H1 (cell line): ENCODE results near the gene SRSF1. TPM values are rescaled to one million over a fixed set of nuclear protein-coding genes. Genes with fewer than 3 reads are reported as not detected.

Experiments used
- CTCF ChIA-PET: fragments of 300-600 bp; sonication (Branson Sonifier 250); formaldehyde crosslinking; loops from one replicate; lab custom pipeline; 2021; ENCODE audit not compliant: partially characterized antibody; lab: Charles Lee
- POLR2A ChIA-PET: fragments of 300-600 bp; sonication (Branson Sonifier 250); formaldehyde crosslinking; loops from one replicate; lab custom pipeline; 2021; ENCODE audit warnings: inconsistent platforms; ENCODE audit not compliant: partially characterized antibody; lab: Charles Lee
- DNase-seq, 2 experiments: peaks; one replicate each; pipeline versions ENCODE4 v3.0.0 to v3.0.0-alpha.2; 2010 to 2022; ENCODE audit warnings: low spot score in 2 of 2, low read depth in 1 of 2, mixed read lengths in 1 of 2
- FAIRE-seq: peaks from 2 replicates; lab custom pipeline; 2011; peaks lifted over from hg19 to GRCh38; lab: Jason Lieb, UNC
- H2AFZ ChIP-seq: 2 replicates; pipeline ENCODE4 v1.8.1; 2012; ENCODE audit warnings: low read length, inconsistent platforms
- H2AK5ac ChIP-seq: 2 replicates; pipeline ENCODE4 v1.6.1; 2013; ENCODE audit warnings: low read depth, low read length
- H2BK120ac ChIP-seq: replicated peaks from 2 replicates; pipeline ENCODE3; 2013; ENCODE audit warnings: low read depth, low read length, inconsistent platforms
- H2BK12ac ChIP-seq: 2 replicates; pipeline ENCODE4 v1.6.1; 2013; ENCODE audit warnings: low read depth, low read length
- H2BK15ac ChIP-seq: 2 replicates; pipeline ENCODE4 v1.6.1; 2013; ENCODE audit warnings: low read length
- H2BK20ac ChIP-seq: 2 replicates; pipeline ENCODE4 v1.6.1; 2013; ENCODE audit warnings: low read length
- H2BK5ac ChIP-seq: 2 replicates; pipeline ENCODE4 v1.6.1; 2013; ENCODE audit warnings: low read depth, low read length
- H3K14ac ChIP-seq: 2 replicates; pipeline ENCODE4 v1.6.1; 2013; ENCODE audit warnings: inconsistent platforms; ENCODE audit not compliant: insufficient read length
- H3K18ac ChIP-seq: 2 replicates; pipeline ENCODE4 v1.6.1; 2013; ENCODE audit warnings: low read length; ENCODE audit errors: extremely low read depth
- H3K23ac ChIP-seq: 2 replicates; pipeline ENCODE4 v1.6.1; 2013; ENCODE audit warnings: inconsistent platforms; ENCODE audit not compliant: insufficient read length
- H3K23me2 ChIP-seq: 2 replicates; pipeline ENCODE4 v1.6.1; 2013; ENCODE audit warnings: low read depth, low read length
- H3K27ac ChIP-seq: 2 replicates; pipeline ENCODE4 v1.6.1; 2011; ENCODE audit warnings: low read depth, low read length, inconsistent platforms
- H3K27me3 ChIP-seq, 4 experiments: replicated peaks in 1 of 4; 1 replicate in 1 of 4; 2 replicates in 3 of 4; pipeline versions ENCODE4 v1.6.1 to v1.8.1; 2011 to 2013; ENCODE audit warnings: low read length in 3 of 4, mild to moderate bottlenecking in 3 of 4, inconsistent platforms in 2 of 4, mixed read lengths in 2 of 4, moderate library complexity in 1 of 4; ENCODE audit not compliant: control insufficient read depth in 3 of 4, insufficient read depth in 3 of 4; ENCODE audit errors: extremely low read depth in 1 of 4
- H3K36me3 ChIP-seq, 4 experiments: 2 replicates each; pipeline versions ENCODE4 v1.6.1 to v1.8.1; 2011 to 2013; ENCODE audit warnings: mild to moderate bottlenecking in 4 of 4, low read length in 3 of 4, moderate library complexity in 2 of 4, control low read depth in 1 of 4, inconsistent platforms in 1 of 4; ENCODE audit not compliant: insufficient read depth in 4 of 4, control insufficient read depth in 2 of 4
- H3K4ac ChIP-seq: replicated peaks from 2 replicates; pipeline ENCODE3; 2013; ENCODE audit warnings: low read length, low read depth, mixed read lengths, inconsistent platforms; ENCODE audit not compliant: insufficient read length
- H3K4me1 ChIP-seq, 4 experiments: replicated peaks in 1 of 4; 1 replicate in 1 of 4; 2 replicates in 3 of 4; pipeline versions ENCODE4 v1.6.1 to v1.8.1; 2011 to 2013; ENCODE audit warnings: low read length in 3 of 4, inconsistent platforms in 2 of 4, mixed read lengths in 1 of 4; ENCODE audit not compliant: insufficient read depth in 4 of 4, control insufficient read depth in 3 of 4
- H3K4me2 ChIP-seq, 2 experiments: 2 replicates each; pipeline versions ENCODE4 v1.6.1 to v1.8.1; 2011 to 2013; ENCODE audit warnings: low read depth in 2 of 2, low read length in 2 of 2, control low read depth in 1 of 2, inconsistent platforms in 1 of 2, mild to moderate bottlenecking in 1 of 2; ENCODE audit not compliant: insufficient read depth in 1 of 2
- H3K4me3 ChIP-seq, 4 experiments: fragments of 200-600, 300-600 bp in 1 of 4; sonication (generic), shearing (Covaris generic), sonication (Bioruptor Twin) in 1 of 4; 2 replicates each; pipeline versions ENCODE4 v1.5.1 to v1.8.1; 2011 to 2016; ENCODE audit warnings: low read length in 4 of 4, low read depth in 3 of 4, control low read depth in 2 of 4, inconsistent platforms in 2 of 4, mild to moderate bottlenecking in 2 of 4, mixed read lengths in 1 of 4, moderate library complexity in 1 of 4; ENCODE audit not compliant: insufficient read depth in 2 of 4; ENCODE audit errors: extremely low read depth in 1 of 4
- H3K56ac ChIP-seq: replicated peaks from 2 replicates; pipeline ENCODE3; 2013; ENCODE audit warnings: low read depth, mild to moderate bottlenecking, mixed read lengths, low read length, inconsistent platforms; ENCODE audit not compliant: insufficient read length
- H3K79me1 ChIP-seq: 2 replicates; pipeline ENCODE4 v1.6.1; 2013; ENCODE audit warnings: low read depth, low read length, control low read depth
- H3K79me2 ChIP-seq, 2 experiments: 2 replicates each; pipeline versions ENCODE4 v1.6.1 to v1.8.1; 2012 to 2013; ENCODE audit warnings: low read length in 2 of 2, mild to moderate bottlenecking in 2 of 2, inconsistent platforms in 1 of 2; ENCODE audit not compliant: insufficient read depth in 2 of 2, control insufficient read depth in 1 of 2
- H3K9ac ChIP-seq, 4 experiments: replicated peaks in 1 of 4; 1 replicate in 1 of 4; 2 replicates in 3 of 4; pipeline versions ENCODE4 v1.6.1 to v1.8.1; 2011 to 2013; ENCODE audit warnings: low read depth in 3 of 4, low read length in 3 of 4, control low read depth in 2 of 4, mild to moderate bottlenecking in 2 of 4, moderate library complexity in 2 of 4, inconsistent platforms in 1 of 4; ENCODE audit errors: extremely low read depth in 1 of 4
- H3K9me3 ChIP-seq, 2 experiments: 2 replicates each; pipeline versions ENCODE4 v1.6.1 to v1.8.1; 2012 to 2013; ENCODE audit warnings: mild to moderate bottlenecking in 2 of 2, moderate library complexity in 2 of 2, control low read depth in 1 of 2, inconsistent platforms in 1 of 2, low read depth in 1 of 2, low read length in 1 of 2, mixed read lengths in 1 of 2; ENCODE audit not compliant: insufficient read depth in 2 of 2
- H4K20me1 ChIP-seq, 2 experiments: replicated peaks in 1 of 2; 2 replicates each; pipeline versions ENCODE3 to v1.8.1; 2011 to 2013; ENCODE audit warnings: inconsistent platforms in 2 of 2, low read length in 2 of 2, mild to moderate bottlenecking in 1 of 2; ENCODE audit not compliant: insufficient read depth in 2 of 2, control insufficient read depth in 1 of 2
- H4K5ac ChIP-seq: 2 replicates; pipeline ENCODE4 v1.6.1; 2013; ENCODE audit warnings: low read length, low read depth, mixed read lengths, inconsistent platforms; ENCODE audit not compliant: insufficient read length
- H4K8ac ChIP-seq: 2 replicates; pipeline ENCODE4 v1.8.0; 2013; ENCODE audit warnings: mild to moderate bottlenecking, moderate library complexity, low read length, inconsistent platforms; ENCODE audit not compliant: insufficient read depth; ENCODE audit errors: extremely low read depth
- H4K91ac ChIP-seq: replicated peaks from 2 replicates; pipeline ENCODE3; 2013; ENCODE audit warnings: low read length, mixed read lengths, inconsistent platforms; ENCODE audit not compliant: insufficient read length
- CHD1 ChIP-seq: IDR thresholded peaks from 2 replicates; pipeline ENCODE4 v1.6.1; 2012; ENCODE audit warnings: low read depth, low read length, improper control_type of control experiment
- CREB1 ChIP-seq: IDR thresholded peaks from 2 replicates; pipeline ENCODE4 v1.6.1; 2012; ENCODE audit warnings: inconsistent platforms
- NANOG ChIP-seq: IDR thresholded peaks from 2 replicates; pipeline ENCODE4 v1.6.1; 2011; ENCODE audit warnings: low read length, low read depth, mild to moderate bottlenecking, inconsistent platforms; ENCODE audit not compliant: insufficient read depth, poor library complexity, severe bottlenecking
- POU5F1 ChIP-seq: IDR thresholded peaks from 2 replicates; pipeline ENCODE4 v1.6.1; 2011; ENCODE audit warnings: low read depth, mild to moderate bottlenecking, low read length, moderate library complexity
- RBBP5 ChIP-seq: IDR thresholded peaks from 2 replicates; pipeline ENCODE4 v1.7.1; 2012; ENCODE audit warnings: low read depth, mild to moderate bottlenecking, inconsistent platforms, low read length, moderate library complexity, borderline replicate concordance
- SIN3A ChIP-seq, 2 experiments: IDR thresholded peaks in 1 of 2; conservative IDR thresholded peaks in 1 of 2; 2 replicates each; pipeline ENCODE4 v1.6.1; 2011 to 2012; ENCODE audit warnings: low read length in 2 of 2, improper control_type of control experiment in 1 of 2, low read depth in 1 of 2, mild to moderate bottlenecking in 1 of 2
- SRF ChIP-seq: IDR thresholded peaks from 2 replicates; pipeline ENCODE4 v1.6.1; 2011; ENCODE audit warnings: mild to moderate bottlenecking, low read depth, low read length, moderate library complexity
- TAF7 ChIP-seq: optimal IDR thresholded peaks from 2 replicates; pipeline ENCODE3; 2011; ENCODE audit warnings: low read depth, mild to moderate bottlenecking, inconsistent platforms, low read length, moderate library complexity, borderline replicate concordance
- WGBS, 2 experiments: shearing (Covaris generic) in 1 of 2; methylation state at CpG; one replicate each; pipeline versions ENCODE4 v1.1.6 to v1.1.7; 2013 to 2015; ENCODE audit warnings: low lambda C conversion rate in 2 of 2, mixed read lengths in 2 of 2, inconsistent platforms in 1 of 2, low coverage in 1 of 2, missing lambda C conversion rate in 1 of 2; ENCODE audit not compliant: insufficient replicate concordance in 2 of 2, insufficient coverage in 1 of 2, insufficient read length in 1 of 2; ENCODE audit errors: extremely low coverage in 1 of 2, missing lambda C conversion rate in 1 of 2; 5-methylcytosine and 5-hydroxymethylcytosine counted together
- polyA plus RNA-seq, 7 experiments: library from polyadenylated mRNA; depleted of rRNA in 3 of 7; stranded (reverse) in 5 of 7; unstranded in 2 of 7; fragments of >200 nt in 5 of 7; fragments of 200-250 nt in 2 of 7; gene quantifications; 1 replicate in 5 of 7; 2 replicates in 1 of 7; 4 replicates in 1 of 7; pipeline versions ENCODE4 v1.2.1 to v1.2.3, GENCODE V29; 2011 to 2013; ENCODE audit warnings: missing spikeins in 2 of 7, mixed read lengths in 2 of 7
- total RNA-seq: library from RNA; stranded (reverse); fragmentation: NEBNext Ultra II Directional; extraction: Animal tissue kit (Norgen Biotek cat#: 25700); gene quantifications from 2 replicates; pipeline ENCODE4 v1.2.1, GENCODE V29; 2021
- TF ChIP-seq, protein P1 (sequence below): IDR thresholded peaks from 2 replicates; pipeline ENCODE4 v1.6.1; 2011; ENCODE audit warnings: low read depth, mild to moderate bottlenecking, low read length; ENCODE audit not compliant: insufficient read depth
- TF ChIP-seq, protein P2 (sequence below), 3 experiments: IDR thresholded peaks; 1 replicate in 2 of 3; 2 replicates in 1 of 3; pipeline versions ENCODE4 v1.5.1 to v1.6.1; 2011; ENCODE audit warnings: low read length in 3 of 3, mild to moderate bottlenecking in 3 of 3, inconsistent platforms in 2 of 3, low read depth in 1 of 3, moderate library complexity in 1 of 3; ENCODE audit not compliant: insufficient read depth in 1 of 3; ENCODE audit errors: control extremely low read depth in 1 of 3

Gene SRSF1
- total and polyA plus RNA-seq, 2 of the 8 experiments (the other 6 are each of a cell fraction or from before 2014, with no cell fraction given) = 149 to 429 TPM

DNA sequence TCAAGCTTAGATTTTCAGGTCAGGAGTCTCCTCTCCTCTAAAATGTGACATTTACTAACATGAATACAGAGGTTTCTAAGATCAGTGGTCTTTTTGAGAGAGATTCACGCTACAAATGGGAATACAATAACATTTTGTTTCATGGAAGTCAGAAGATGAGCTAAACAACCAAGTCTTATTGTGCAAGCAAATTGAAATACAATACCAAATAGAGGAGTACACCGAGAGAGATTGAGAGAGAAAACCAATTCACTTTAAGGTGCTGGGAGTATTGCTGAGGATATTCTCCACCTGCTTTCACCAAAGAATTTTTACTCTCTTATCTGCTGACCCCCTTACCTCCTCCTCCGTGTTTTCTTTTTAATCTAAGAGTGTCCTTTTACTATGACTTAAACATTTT lies 30.5 kb downstream of the SRSF1 start:
- peaks cover 0 to 3% of the 10 kb centered on the region in 2 experiments for H4K20me1 ChIP-seq
- ChIA-PET CTCF (interaction anchor here (0.8 to 2.7 kb wide), 7 partner anchors 24 to 143 kb away, joined by 3 to 11 read pairs (median 5); no protein-coding TSS in a partner anchor), POLR2A (interaction anchor here (1.0 to 1.8 kb wide), 3 partner anchors 8 to 21 kb away, joined by 3 to 5 read pairs (median 5); partner anchors contain the start of gene CUEDC1)
- no peaks in the 10 kb centered on the region for H3K79me1 ChIP-seq
- no peak overlapping the region for H2BK15ac ChIP-seq
- H3K23ac ChIP-seq = no peak overlapping the region
- WGBS, 2 experiments = 90% methylated on average over 3 of the region's 3 CpGs; no CpG with 5 or more reads in 1 of the 2 experiments
- no peaks in the 10 kb centered on the region for H3K9me3 ChIP-seq
- no peak overlapping the region for H3K4me3 ChIP-seq
- no peak overlapping the region for H2AK5ac ChIP-seq
- H4K8ac ChIP-seq = no peak overlapping the region
- H2AFZ ChIP-seq = no peak overlapping the region
- no peak for DNase-seq
- H2BK120ac ChIP-seq = no peak overlapping the region
- no peak overlapping the region for H2BK20ac ChIP-seq
- no peaks in the 10 kb centered on the region for H3K27me3 ChIP-seq
- peaks cover 20 to 77% (median 57%) of the 10 kb centered on the region in 4 experiments for H3K36me3 ChIP-seq
- H3K9ac ChIP-seq = no peak overlapping the region
- H2BK12ac ChIP-seq = no peak overlapping the region
- no peak overlapping the region for H4K91ac ChIP-seq
- no peak overlapping the region for H3K14ac ChIP-seq
- H3K4me2 ChIP-seq = no peak overlapping the region
- no peak overlapping the region for H3K27ac ChIP-seq
- H3K56ac ChIP-seq = no peak overlapping the region
- H3K18ac ChIP-seq = no peak overlapping the region
- H3K4ac ChIP-seq = no peak overlapping the region
- no peak overlapping the region for H4K5ac ChIP-seq
- no peaks in the 10 kb centered on the region for H3K23me2 ChIP-seq
- FAIRE-seq = no peak
- H3K4me1 ChIP-seq = no peaks in the 10 kb centered on the region
- H3K79me2 ChIP-seq = peaks cover 0 to 7% of the 10 kb centered on the region in 2 experiments; a peak in 2 of 4 replicates
- no peak overlapping the region for H2BK5ac ChIP-seq
- no peak for TF ChIP-seq NANOG
- TF ChIP-seq POU5F1 = no peak
- TF ChIP-seq RBBP5 = no peak
- TF ChIP-seq CHD1 = no peak
- TF ChIP-seq, protein P1, sequence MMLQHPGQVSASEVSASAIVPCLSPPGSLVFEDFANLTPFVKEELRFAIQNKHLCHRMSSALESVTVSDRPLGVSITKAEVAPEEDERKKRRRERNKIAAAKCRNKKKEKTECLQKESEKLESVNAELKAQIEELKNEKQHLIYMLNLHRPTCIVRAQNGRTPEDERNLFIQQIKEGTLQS = no peak
- TF ChIP-seq SRF = no peak
- TF ChIP-seq TAF7 = no peak
- TF ChIP-seq, protein P2, sequence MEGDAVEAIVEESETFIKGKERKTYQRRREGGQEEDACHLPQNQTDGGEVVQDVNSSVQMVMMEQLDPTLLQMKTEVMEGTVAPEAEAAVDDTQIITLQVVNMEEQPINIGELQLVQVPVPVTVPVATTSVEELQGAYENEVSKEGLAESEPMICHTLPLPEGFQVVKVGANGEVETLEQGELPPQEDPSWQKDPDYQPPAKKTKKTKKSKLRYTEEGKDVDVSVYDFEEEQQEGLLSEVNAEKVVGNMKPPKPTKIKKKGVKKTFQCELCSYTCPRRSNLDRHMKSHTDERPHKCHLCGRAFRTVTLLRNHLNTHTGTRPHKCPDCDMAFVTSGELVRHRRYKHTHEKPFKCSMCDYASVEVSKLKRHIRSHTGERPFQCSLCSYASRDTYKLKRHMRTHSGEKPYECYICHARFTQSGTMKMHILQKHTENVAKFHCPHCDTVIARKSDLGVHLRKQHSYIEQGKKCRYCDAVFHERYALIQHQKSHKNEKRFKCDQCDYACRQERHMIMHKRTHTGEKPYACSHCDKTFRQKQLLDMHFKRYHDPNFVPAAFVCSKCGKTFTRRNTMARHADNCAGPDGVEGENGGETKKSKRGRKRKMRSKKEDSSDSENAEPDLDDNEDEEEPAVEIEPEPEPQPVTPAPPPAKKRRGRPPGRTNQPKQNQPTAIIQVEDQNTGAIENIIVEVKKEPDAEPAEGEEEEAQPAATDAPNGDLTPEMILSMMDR (IDR thresholded peaks at IDR 0.05; ENCODE audit: control extremely low read depth in 1 of 3, insufficient read depth in 1 of 3, low read depth in 1 of 3, low read length in 3 of 3) = no peak
- no peak for TF ChIP-seq CREB1
- TF ChIP-seq SIN3A (conservative IDR thresholded peaks at IDR 0.05 in 1 of 2, IDR thresholded peaks at IDR 0.05 in 1 of 2; ENCODE audit: low read depth in 1 of 2, low read length in 2 of 2) = no peak
